B cell (primary cell): ENCODE data around the gene HTT-AS. TPM values are rescaled to one million over a fixed set of nuclear protein-coding genes. Genes with fewer than 3 reads are reported as not detected.

Experiments
- ATAC-seq: fragments of 200-7000 bp; cut with Tn5 transposase; one replicate; pipeline ENCODE4 v1.10.0; 2021; ENCODE audit warnings: low read depth, mild to moderate bottlenecking, moderate number of reproducible peaks, moderate library complexity
- CTCF ChIA-PET: fragments of 350-600 bp; sonication (Branson Sonifier 250); formaldehyde crosslinking; loops from one replicate; lab custom pipeline; 2021; ENCODE audit warnings: antibody characterized with exemption, inconsistent platforms; lab: Charles Lee
- POLR2A ChIA-PET: fragments of 350-600 bp; sonication (Branson Sonifier 250); formaldehyde crosslinking; loops from one replicate; lab custom pipeline; 2021; ENCODE audit warnings: antibody characterized with exemption; lab: Charles Lee
- DNase-seq: peaks from one replicate; pipeline ENCODE4 v3.0.0; 2013
- H2AFZ ChIP-seq: 2 replicates; pipeline ENCODE4 v1.6.1; 2012; ENCODE audit warnings: mild to moderate bottlenecking, low read depth, low read length; ENCODE audit not compliant: insufficient read depth, poor library complexity, severe bottlenecking
- H3K27ac ChIP-seq, 2 donors: 1 replicate in 1 of 2; 2 replicates in 1 of 2; pipeline ENCODE4 v1.5.1; 2012 to 2013; ENCODE audit warnings: low read length in 2 of 2, mild to moderate bottlenecking in 2 of 2, moderate library complexity in 1 of 2
- H3K27me3 ChIP-seq, 4 experiments: fragments of 200-600 bp in 1 of 4; sonication (generic) in 1 of 4; replicated peaks in 1 of 4; 1 replicate in 2 of 4; 2 replicates in 2 of 4; pipeline versions ENCODE4 v1.6.1 to v1.7.0; 2013 to 2016; ENCODE audit warnings: low read length in 3 of 4, mild to moderate bottlenecking in 2 of 4, mixed read lengths in 1 of 4, moderate library complexity in 1 of 4; ENCODE audit not compliant: insufficient read depth in 4 of 4, control insufficient read depth in 3 of 4; ENCODE audit errors: control extremely low read depth in 1 of 4
- H3K36me3 ChIP-seq, 2 experiments: replicated peaks in 1 of 2; 1 replicate in 1 of 2; 2 replicates in 1 of 2; pipeline versions ENCODE4 v1.6.1 to v1.7.1; 2013; ENCODE audit warnings: low read length in 1 of 2; ENCODE audit not compliant: insufficient read depth in 2 of 2, control insufficient read depth in 1 of 2; ENCODE audit errors: control extremely low read depth in 1 of 2, extremely low read depth in 1 of 2
- H3K4me1 ChIP-seq, 2 donors: fragments of 200-600 bp in 1 of 2; sonication (generic) in 1 of 2; 1 replicate in 1 of 2; 2 replicates in 1 of 2; pipeline versions ENCODE4 v1.5.1 to v1.6.1; 2013 to 2017; ENCODE audit warnings: low read length in 2 of 2; ENCODE audit not compliant: control insufficient read depth in 2 of 2, insufficient read depth in 2 of 2
- H3K4me2 ChIP-seq: replicated peaks from 2 replicates; pipeline ENCODE3; 2012; ENCODE audit warnings: mild to moderate bottlenecking, low read depth, low read length; ENCODE audit not compliant: poor library complexity, severe bottlenecking
- H3K4me3 ChIP-seq, 5 experiments: fragments of 200-600 bp in 1 of 5; sonication (generic) in 1 of 5; 1 replicate in 3 of 5; 2 replicates in 2 of 5; pipeline versions ENCODE4 v1.5.1 to v1.7.0; 2011 to 2016; ENCODE audit warnings: low read length in 4 of 5, mild to moderate bottlenecking in 4 of 5, low read depth in 2 of 5, control low read depth in 1 of 5, moderate library complexity in 1 of 5; ENCODE audit not compliant: insufficient read depth in 1 of 5; ENCODE audit errors: control extremely low read depth in 1 of 5, extremely low read depth in 1 of 5
- H3K79me2 ChIP-seq: fragments of 200-600 bp; sonication (generic); one replicate; pipeline ENCODE4 v1.6.0; 2016; ENCODE audit warnings: low read length; ENCODE audit not compliant: control insufficient read depth, insufficient read depth
- H3K9ac ChIP-seq: fragments of 200-600 bp; sonication (generic); 2 replicates; pipeline ENCODE4 v1.6.1; 2017; ENCODE audit warnings: mild to moderate bottlenecking, low read length, moderate library complexity
- H3K9me3 ChIP-seq, 3 donors: one replicate each; pipeline versions ENCODE4 v1.6.1 to v1.7.1; 2013; ENCODE audit warnings: low read length in 2 of 3; ENCODE audit not compliant: control insufficient read depth in 2 of 3, insufficient read depth in 1 of 3; ENCODE audit errors: control extremely low read depth in 1 of 3
- H4K20me1 ChIP-seq: 2 replicates; pipeline ENCODE4 v1.6.0; 2012; ENCODE audit warnings: mild to moderate bottlenecking, low read length; ENCODE audit not compliant: insufficient read depth, control insufficient read depth, poor library complexity, severe bottlenecking
- H3K27ac Mint-ChIP-seq: one replicate; pipeline ENCODE4 v1.8.0; 2021; ENCODE audit warnings: mixed read lengths
- H3K27me3 Mint-ChIP-seq: one replicate; pipeline ENCODE4 v1.8.0; 2021; ENCODE audit warnings: mixed read lengths
- H3K4me1 Mint-ChIP-seq: one replicate; pipeline ENCODE4 v1.8.0; 2021; ENCODE audit warnings: mixed read lengths
- H3K4me3 Mint-ChIP-seq: one replicate; pipeline ENCODE4 v1.8.0; 2021; ENCODE audit warnings: mixed read lengths
- H3K9me3 Mint-ChIP-seq: one replicate; pipeline ENCODE4 v1.8.0; 2022; ENCODE audit warnings: mixed read lengths; ENCODE audit not compliant: insufficient read depth
- EZH2 ChIP-seq: IDR thresholded peaks from 2 replicates; pipeline ENCODE4 v1.6.1; 2012; ENCODE audit warnings: borderline replicate concordance, low read depth, mild to moderate bottlenecking, moderate library complexity, low read length; ENCODE audit not compliant: insufficient read depth, poor library complexity, severe bottlenecking
- WGBS: methylation state at CpG from one replicate; pipeline ENCODE4 v1.1.5; 2013; ENCODE audit warnings: missing lambda C conversion rate; ENCODE audit not compliant: insufficient coverage; 5-methylcytosine and 5-hydroxymethylcytosine counted together
- intact Hi-C: fragments of 100-400 bp; cut with micrococcal nuclease; formaldehyde crosslinking; loops from one replicate; pipeline ENCODE4 v1.10.0; 2022
- polyA plus RNA-seq: library from polyadenylated mRNA; depleted of rRNA; stranded (reverse); fragments of >200 nt; gene quantifications from 2 replicates; pipeline ENCODE4 v1.2.3, GENCODE V29; 2012
- total RNA-seq, 2 donors: library from RNA; stranded (reverse); fragments of 120-200 nt in 1 of 2; gene quantifications; 1 replicate in 1 of 2; 2 replicates in 1 of 2; pipeline versions ENCODE4 v1.2.3 to v1.2.4, GENCODE V29; 2013 to 2022
- TF ChIP-seq, protein P1 (sequence below): fragments of 200-600 bp; IDR thresholded peaks from one replicate; pipeline ENCODE4 v1.8.0; 2022; ENCODE audit warnings: antibody characterized with exemption, mild to moderate bottlenecking

Gene HTT-AS
- total and polyA plus RNA-seq, 2 donors (not counting 1 experiment from before 2014, with no cell fraction given), result 0.84 TPM; not detected in 1

DNA sequence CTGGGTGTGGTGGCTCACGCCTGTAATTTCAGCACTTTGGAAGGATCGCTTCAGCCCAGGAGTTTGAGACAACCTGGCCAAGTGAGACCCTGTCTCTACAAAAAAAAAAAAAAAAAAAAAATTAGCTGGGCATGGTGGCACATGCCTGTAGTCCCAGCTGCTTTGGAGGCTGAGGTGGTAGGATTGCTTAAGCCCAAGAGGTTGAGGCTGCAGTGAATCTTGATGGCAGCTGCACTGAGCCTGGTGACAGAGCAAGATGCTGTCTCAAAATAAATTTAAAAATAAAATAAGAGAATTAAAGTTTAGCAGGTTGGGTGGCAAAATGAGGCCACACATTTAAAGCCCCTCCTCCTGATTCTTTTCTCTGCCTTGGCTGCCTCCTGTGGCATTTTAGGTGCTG lies 47.3 kb upstream of the HTT-AS start:
- Histone ChIP-seq H3K4me2 (no peak overlapping the region), H2AFZ (no peak overlapping the region), H4K20me1 (peaks cover 7% of the 10 kb centered on the region), H3K9me3 (no peaks in the 10 kb centered on the region), H3K4me1 (no peaks in the 10 kb centered on the region), H3K4me3 (no peak overlapping the region), H3K27ac (no peak overlapping the region), H3K9ac (no peak overlapping the region), H3K36me3 (peaks cover 2 to 64% of the 10 kb centered on the region in 2 experiments), H3K27me3 (no peaks in the 10 kb centered on the region), H3K79me2 (no peaks in the 10 kb centered on the region)
- H3K4me3 Mint-ChIP-seq, result no peak overlapping the region
- CTCF ChIA-PET, result interaction anchor here (1.0 to 2.5 kb wide), 2 partner anchors 14 to 759 kb away, joined by 3 to 16 read pairs; no protein-coding TSS in a partner anchor
- WGBS, result no CpG with 5 or more reads among the region's 2 CpGs
- H3K27ac Mint-ChIP-seq, result no peak overlapping the region
- H3K27me3 Mint-ChIP-seq, result no peaks in the 10 kb centered on the region
- POLR2A ChIA-PET, result no interaction called here
- no peaks in the 10 kb centered on the region for H3K9me3 Mint-ChIP-seq
- DNase-seq (no peak), ATAC-seq (no peak)
- no peaks in the 10 kb centered on the region for H3K4me1 Mint-ChIP-seq
- no peak for TF ChIP-seq EZH2
- TF ChIP-seq, protein P1, sequence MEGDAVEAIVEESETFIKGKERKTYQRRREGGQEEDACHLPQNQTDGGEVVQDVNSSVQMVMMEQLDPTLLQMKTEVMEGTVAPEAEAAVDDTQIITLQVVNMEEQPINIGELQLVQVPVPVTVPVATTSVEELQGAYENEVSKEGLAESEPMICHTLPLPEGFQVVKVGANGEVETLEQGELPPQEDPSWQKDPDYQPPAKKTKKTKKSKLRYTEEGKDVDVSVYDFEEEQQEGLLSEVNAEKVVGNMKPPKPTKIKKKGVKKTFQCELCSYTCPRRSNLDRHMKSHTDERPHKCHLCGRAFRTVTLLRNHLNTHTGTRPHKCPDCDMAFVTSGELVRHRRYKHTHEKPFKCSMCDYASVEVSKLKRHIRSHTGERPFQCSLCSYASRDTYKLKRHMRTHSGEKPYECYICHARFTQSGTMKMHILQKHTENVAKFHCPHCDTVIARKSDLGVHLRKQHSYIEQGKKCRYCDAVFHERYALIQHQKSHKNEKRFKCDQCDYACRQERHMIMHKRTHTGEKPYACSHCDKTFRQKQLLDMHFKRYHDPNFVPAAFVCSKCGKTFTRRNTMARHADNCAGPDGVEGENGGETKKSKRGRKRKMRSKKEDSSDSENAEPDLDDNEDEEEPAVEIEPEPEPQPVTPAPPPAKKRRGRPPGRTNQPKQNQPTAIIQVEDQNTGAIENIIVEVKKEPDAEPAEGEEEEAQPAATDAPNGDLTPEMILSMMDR, result no peak
- intact Hi-C loops, result no loop called here

DNA sequence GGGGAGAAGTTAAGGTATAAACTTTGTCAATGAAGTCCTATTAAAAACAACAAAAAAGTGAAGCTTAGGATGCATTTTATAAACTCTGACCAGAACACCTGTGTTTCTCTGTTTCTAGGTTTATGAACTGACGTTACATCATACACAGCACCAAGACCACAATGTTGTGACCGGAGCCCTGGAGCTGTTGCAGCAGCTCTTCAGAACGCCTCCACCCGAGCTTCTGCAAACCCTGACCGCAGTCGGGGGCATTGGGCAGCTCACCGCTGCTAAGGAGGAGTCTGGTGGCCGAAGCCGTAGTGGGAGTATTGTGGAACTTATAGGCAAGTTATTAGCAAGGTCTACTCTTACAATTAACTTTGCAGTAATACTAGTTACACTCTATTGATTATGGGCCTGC lies 46.8 kb upstream of the HTT-AS start:
- ChIA-PET CTCF (interaction anchor here (2.5 kb wide), 1 partner anchor 14 kb away, joined by 16 read pairs; no protein-coding TSS in a partner anchor), POLR2A (no interaction called here)
- peaks cover 2 to 68% of the 10 kb centered on the region in 2 experiments for H3K36me3 ChIP-seq
- H3K4me3 ChIP-seq, result no peak overlapping the region
- no peaks in the 10 kb centered on the region for H3K27me3 ChIP-seq
- Mint-ChIP-seq H3K4me1 (no peaks in the 10 kb centered on the region), H3K27me3 (no peaks in the 10 kb centered on the region), H3K27ac (no peak overlapping the region), H3K9me3 (no peaks in the 10 kb centered on the region), H3K4me3 (no peak overlapping the region)
- H3K27ac ChIP-seq, result no peak overlapping the region
- no peak overlapping the region for H3K9ac ChIP-seq
- intact Hi-C loops, result no loop called here
- H2AFZ ChIP-seq, result no peak overlapping the region
- no peak overlapping the region for H3K4me2 ChIP-seq
- 93% methylated on average over 3 of the region's 9 CpGs for WGBS
- peaks cover 10% of the 10 kb centered on the region for H4K20me1 ChIP-seq
- TF ChIP-seq EZH2, result no peak
- TF ChIP-seq, protein P1, result no peak
- H3K9me3 ChIP-seq, result no peaks in the 10 kb centered on the region
- no peaks in the 10 kb centered on the region for H3K79me2 ChIP-seq
- H3K4me1 ChIP-seq, result no peaks in the 10 kb centered on the region
- ATAC-seq (no peak), DNase-seq (no peak)
